Stimulated activated CD4-positive, alpha-beta T cell treated with anti-CD3 and anti-CD28 coated beads, Interleukin-4, amount 100 ng/mL, for 24 hours (primary cell): ENCODE data around the gene FAM83C.

Source experiments
- DNase-seq: peaks from one replicate; pipeline ENCODE4 v3.0.0-alpha.2; 2020

FAM83C gene

GRCh38 chr20:35297155-35297554 is 4.9 kb upstream of the FAM83C start:
- no peak for DNase-seq

- DNase-seq, result no peak
These were observed 3.9 kb upstream of the FAM83C start for GRCh38 chr20:35296101-35296554.

- no peak for DNase-seq
These were observed 3.4 kb upstream of the FAM83C start for GRCh38 chr20:35295674-35296073.

GRCh38 chr20:35295058-35295457 is 2.8 kb upstream of the FAM83C start:
- DNase-seq, result no peak

GRCh38 chr20:35294293-35294685 is 2.1 kb upstream of the FAM83C start:
- no peak for DNase-seq

GRCh38 chr20:35293303-35294292 is 1.4 kb upstream of the FAM83C start:
- no peak for DNase-seq

- no peak for DNase-seq
These were observed 470 bp upstream of the FAM83C start for GRCh38 chr20:35292504-35293285.

- DNase-seq, result no peak
These were observed 1.3 kb downstream of the FAM83C start for GRCh38 chr20:35290887-35291417.

GRCh38 chr20:35290186-35290886 is 1.9 kb downstream of the FAM83C start:
- no peak for DNase-seq

GRCh38 chr20:35288325-35289060 is 3.7 kb downstream of the FAM83C start:
- no peak for DNase-seq

- DNase-seq, result no peak
These were observed 4.5 kb downstream of the FAM83C start for GRCh38 chr20:35287509-35288324.

- DNase-seq, result no peak
These were observed 5.2 kb downstream of the FAM83C start for GRCh38 chr20:35286899-35287508.

GRCh38 chr20:35286077-35286898 is 5.9 kb downstream of the FAM83C start:
- DNase-seq, result no peak

- no peak for DNase-seq
These were observed 6.5 kb downstream of the FAM83C start for GRCh38 chr20:35285806-35286076.

- DNase-seq, result no peak
These were observed 7.0 kb downstream of the FAM83C start for GRCh38 chr20:35284992-35285805.

GRCh38 chr20:35284267-35284991 is 7.8 kb downstream of the FAM83C start, which contains the start of gene EIF6:
TSS of gene EIF6 (minus strand) at chr20:35284772. CDS start at chr20:35284487, 285 bp downstream.
- DNase-seq, result peak; percentile 85

GRCh38 chr20:35283441-35284266 is 8.6 kb downstream of the FAM83C start:
- no peak for DNase-seq
